ENCODE data around the gene LANCL2. TPM values are rescaled to one million over a fixed set of nuclear protein-coding genes. Genes with fewer than 3 reads are reported as not detected.

The LANCL2 gene
- total and polyA plus RNA-seq, 9 of the 15 experiments (the other 6 are each of a cell fraction or from before 2014, with no cell fraction given), result 5.3 to 18.5 (median 13.5) TPM

- intact Hi-C loops (cut with micrococcal nuclease), result no loop called here
- ChIA-PET POLR2A (no interaction called here), CTCF (ENCODE audit: low intra/inter-chr PET ratio) (no interaction called here)
- Histone ChIP-seq H3K9me1 (ENCODE audit: control insufficient read depth, insufficient read depth, low read length) (no peaks in the 10 kb centered on the region), H3K27me3 (ENCODE audit: control insufficient read depth in 2 of 2, insufficient read depth in 2 of 2, low read length in 2 of 2) (no peaks in the 10 kb centered on the region), H3K4me1 (replicated peaks in 1 of 2; ENCODE audit: control insufficient read depth in 2 of 2, insufficient read depth in 2 of 2, low read length in 2 of 2) (peaks cover 3 to 6% of the 10 kb centered on the region in 2 experiments; a peak in 2 of 5 replicates), H3K9ac (ENCODE audit: insufficient read depth in 1 of 2, low read depth in 2 of 2, low read length in 2 of 2) (no peak overlapping the region), H3K79me2 (ENCODE audit: control insufficient read depth, insufficient read depth, low read length) (no peaks in the 10 kb centered on the region), H2AFZ (ENCODE audit: low read depth, low read length) (no peak overlapping the region), H4K20me1 (replicated peaks; ENCODE audit: control insufficient read depth, insufficient read depth, low read length) (no peaks in the 10 kb centered on the region; the same call in 1 of the 2 replicates), H3K4me3 (no peak overlapping the region), H3K36me3 (ENCODE audit: control insufficient read depth, insufficient read depth, low read length) (no peaks in the 10 kb centered on the region; the same call in 2 of the 3 replicates), H3K27ac (ENCODE audit: extremely low read depth, low read depth, low read length) (no peak overlapping the region), H3K4me2 (ENCODE audit: insufficient read depth, low read length) (no peak overlapping the region), H3K9me3 (replicated peaks; ENCODE audit: control insufficient read depth, insufficient read depth, low read depth, low read length) (no peaks in the 10 kb centered on the region)
- peak in 1 of 4 experiments; percentile 7 for DNase-seq (ENCODE audit: extremely low read depth in 1 of 4, low spot score in 3 of 4)
- peak; percentile 65 for ATAC-seq
- TF ChIP-seq SIRT6 (IDR thresholded peaks at IDR 0.05; ENCODE audit: low read depth, low read length) (no peak), GABPA (tag; conservative IDR thresholded peaks at IDR 0.05; ENCODE audit: low read depth) (no peak), BRF1 (IDR thresholded peaks at IDR 0.05; ENCODE audit: borderline replicate concordance, extremely low read depth, insufficient read length) (no peak), TAF7 (tag; IDR thresholded peaks at IDR 0.05) (no peak), ZBTB17 (CRISPR knock-in tag; IDR thresholded peaks at IDR 0.05) (no peak), SIN3B (IDR thresholded peaks at IDR 0.05; ENCODE audit: low read depth) (no peak), ZNF740 (CRISPR knock-in tag; IDR thresholded peaks at IDR 0.05) (no peak), ZNF740 (tag; IDR thresholded peaks at IDR 0.05) (no peak), ZNF165 (CRISPR knock-in tag; IDR thresholded peaks at IDR 0.05; ENCODE audit: borderline replicate concordance) (no peak), ZEB2 (IDR thresholded peaks at IDR 0.05) (no peak), NR2F6 (CRISPR knock-in tag; IDR thresholded peaks at IDR 0.05) (no peak), SOX6 (IDR thresholded peaks at IDR 0.05) (no peak), LCOR (CRISPR knock-in tag; IDR thresholded peaks at IDR 0.05) (no peak), NUFIP1 (IDR thresholded peaks at IDR 0.05; ENCODE audit: partially characterized antibody) (no peak), FOXA3 (CRISPR knock-in tag; conservative IDR thresholded peaks at IDR 0.05 in 1 of 2, IDR thresholded peaks at IDR 0.05 in 1 of 2) (no peak)
- in situ Hi-C loops (cut with MboI), result no loop called here
- WGBS (ENCODE audit: insufficient coverage, low coverage, missing lambda C conversion rate), result 56% methylated on average over 6 of the region's 6 CpGs
- no TSS peak for BruUV-seq (replicated peaks)
- FAIRE-seq, result no peak
These were observed 117.9 kb downstream of the LANCL2 start for GRCh38 chr7:55483046-55483445.

Other genes with a start within 250 kb of the LANCL2 start
- gene VOPP1, start 207.2 kb downstream of the LANCL2 start, total RNA-seq (2014; rRNA removed), result 31.0 and 41.3 TPM in 2 replicates
- gene VOPP1, start 207.2 kb downstream of the LANCL2 start, total RNA-seq (2014; rRNA removed; fragmentation: Illumina TruSeq; extraction: Trizol), result 32.4 and 32.8 TPM in 2 replicates
- 33.1 and 35.9 TPM in 2 replicates for gene VOPP1, start 207.2 kb downstream of the LANCL2 start, total RNA-seq (2015; rRNA removed; fragmentation: Illumina TruSeq; extraction: Trizol)
- 45.8 and 47.0 TPM in 2 replicates for gene VOPP1, start 207.2 kb downstream of the LANCL2 start, total RNA-seq (2021)
- 27.3 and 32.5 TPM in 2 replicates for gene VOPP1, start 207.2 kb downstream of the LANCL2 start, polyA plus RNA-seq (2011; rRNA removed)
- gene VOPP1, start 207.2 kb downstream of the LANCL2 start, polyA plus RNA-seq (2014; fragmentation: Illumina TruSeq; extraction: Trizol), result 31.2 and 36.5 TPM in 2 replicates
- 10 to 100 TPM in 1 of 2 experiments, 1 to 10 TPM in 1; 8.2 to 11.0 TPM for gene VOPP1, start 207.2 kb downstream of the LANCL2 start, polyA plus RNA-seq (2014; fragmentation: Nextera tagmentation; extraction: Ambion mirVana)
- gene VOPP1, start 207.2 kb downstream of the LANCL2 start, polyA plus RNA-seq (2014; rRNA removed), result 31.0 and 35.3 TPM in 2 replicates